ENCODE data around the gene AUP1. TPM values are rescaled to one million over a fixed set of nuclear protein-coding genes. Genes with fewer than 3 reads are reported as not detected.

The AUP1 gene
- total and polyA plus RNA-seq, 2 experiments from 2014 or later = 98.7 to 105 TPM

DNA sequence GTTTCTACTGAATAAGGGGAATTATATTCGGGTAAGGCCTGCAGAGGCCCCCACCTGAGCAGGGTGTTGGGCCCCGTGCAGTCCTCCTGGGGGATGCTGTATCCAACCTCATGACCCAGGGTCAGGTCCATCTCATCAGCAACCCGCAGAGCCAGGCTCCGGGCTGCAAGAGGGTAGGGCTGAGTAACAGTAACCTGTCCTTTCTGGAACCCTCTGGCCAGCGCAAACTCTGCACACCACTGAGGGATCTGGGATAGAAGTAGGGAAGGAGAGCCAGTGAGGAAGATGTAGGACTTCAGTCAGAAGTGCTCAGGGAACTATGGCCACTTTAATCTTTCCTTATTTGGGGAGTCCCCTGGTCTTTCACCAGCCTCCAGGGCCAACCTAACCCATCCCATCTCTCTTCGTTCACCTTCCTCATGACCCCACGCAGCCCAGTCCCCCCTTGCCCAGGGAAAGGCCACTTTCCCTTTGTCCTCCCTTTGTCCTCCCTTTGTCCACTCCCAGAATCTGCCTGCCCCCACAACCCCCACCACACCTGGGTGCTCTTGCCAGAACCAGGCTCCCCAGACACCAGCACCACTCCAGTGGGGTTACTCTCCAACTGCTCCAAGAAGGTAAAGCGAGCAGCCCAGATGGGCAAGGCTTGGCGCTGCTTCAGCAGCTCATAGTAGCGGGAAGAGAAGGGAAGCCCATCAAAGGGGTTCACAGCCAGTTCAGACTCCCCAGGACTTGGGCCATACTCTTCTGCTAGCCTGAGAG lies 4.4 kb downstream of the AUP1 start:
- H3K36me3 Mint-ChIP-seq (ENCODE audit: low read depth) = peaks cover 32% of the 10 kb centered on the region
- Histone ChIP-seq H3K27ac (ENCODE audit: low read depth) (no peak overlapping the region), H3K79me2 (replicated peaks; ENCODE audit: insufficient read depth) (peaks cover 18% of the 10 kb centered on the region), H3K36me3 (ENCODE audit: insufficient read depth) (peaks cover 11% of the 10 kb centered on the region), H3K9me2 (ENCODE audit: insufficient read depth) (no peaks in the 10 kb centered on the region), H3F3A (replicated peaks; ENCODE audit: low read depth) (0 out of 2 replicates have a peak, but pooled peaks cover 10% of the 10 kb centered on the region), H3K4me1 (ENCODE audit: insufficient read depth) (peaks cover 7% of the 10 kb centered on the region; the same call in 1 of the 2 replicates), H4K20me1 (replicated peaks; ENCODE audit: insufficient read depth) (peaks cover 9% of the 10 kb centered on the region; the same call in 1 of the 2 replicates), H3K4me3 (no peak overlapping the region), H2AFZ (no peak overlapping the region), H3K4me2 (no peak overlapping the region), H3K27me3 (ENCODE audit: insufficient read depth) (peaks cover 30% of the 10 kb centered on the region)
- no peak overlapping the region for H3K4me3 Mint-ChIP-seq
- no peak for TF ChIP-seq NANOG (IDR thresholded peaks at IDR 0.05; ENCODE audit: borderline replicate concordance)
- TF ChIP-seq EZH2phosphoT487 (IDR thresholded peaks at IDR 0.05; ENCODE audit: unreplicated experiment) = no peak
- TF ChIP-seq, protein P1, sequence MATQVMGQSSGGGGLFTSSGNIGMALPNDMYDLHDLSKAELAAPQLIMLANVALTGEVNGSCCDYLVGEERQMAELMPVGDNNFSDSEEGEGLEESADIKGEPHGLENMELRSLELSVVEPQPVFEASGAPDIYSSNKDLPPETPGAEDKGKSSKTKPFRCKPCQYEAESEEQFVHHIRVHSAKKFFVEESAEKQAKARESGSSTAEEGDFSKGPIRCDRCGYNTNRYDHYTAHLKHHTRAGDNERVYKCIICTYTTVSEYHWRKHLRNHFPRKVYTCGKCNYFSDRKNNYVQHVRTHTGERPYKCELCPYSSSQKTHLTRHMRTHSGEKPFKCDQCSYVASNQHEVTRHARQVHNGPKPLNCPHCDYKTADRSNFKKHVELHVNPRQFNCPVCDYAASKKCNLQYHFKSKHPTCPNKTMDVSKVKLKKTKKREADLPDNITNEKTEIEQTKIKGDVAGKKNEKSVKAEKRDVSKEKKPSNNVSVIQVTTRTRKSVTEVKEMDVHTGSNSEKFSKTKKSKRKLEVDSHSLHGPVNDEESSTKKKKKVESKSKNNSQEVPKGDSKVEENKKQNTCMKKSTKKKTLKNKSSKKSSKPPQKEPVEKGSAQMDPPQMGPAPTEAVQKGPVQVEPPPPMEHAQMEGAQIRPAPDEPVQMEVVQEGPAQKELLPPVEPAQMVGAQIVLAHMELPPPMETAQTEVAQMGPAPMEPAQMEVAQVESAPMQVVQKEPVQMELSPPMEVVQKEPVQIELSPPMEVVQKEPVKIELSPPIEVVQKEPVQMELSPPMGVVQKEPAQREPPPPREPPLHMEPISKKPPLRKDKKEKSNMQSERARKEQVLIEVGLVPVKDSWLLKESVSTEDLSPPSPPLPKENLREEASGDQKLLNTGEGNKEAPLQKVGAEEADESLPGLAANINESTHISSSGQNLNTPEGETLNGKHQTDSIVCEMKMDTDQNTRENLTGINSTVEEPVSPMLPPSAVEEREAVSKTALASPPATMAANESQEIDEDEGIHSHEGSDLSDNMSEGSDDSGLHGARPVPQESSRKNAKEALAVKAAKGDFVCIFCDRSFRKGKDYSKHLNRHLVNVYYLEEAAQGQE (IDR thresholded peaks at IDR 0.05; ENCODE audit: unreplicated experiment) = no peak
- TF ChIP-seq POLR2AphosphoS5 (IDR thresholded peaks at IDR 0.05; ENCODE audit: low read depth) = no peak
- no peak for TF ChIP-seq CTCF (conservative IDR thresholded peaks at IDR 0.05; ENCODE audit: low read depth in 2 of 2)
- no peak for TF ChIP-seq JUNB (IDR thresholded peaks at IDR 0.05; ENCODE audit: unreplicated experiment)
- no peak for TF ChIP-seq CREB1 (CRISPR knock-in tag; IDR thresholded peaks at IDR 0.05; ENCODE audit: low read depth)
- TF ChIP-seq EZH2 (IDR thresholded peaks at IDR 0.05; ENCODE audit: low read depth, unreplicated experiment) = no peak
- no peak for TF ChIP-seq ZNF114 (CRISPR knock-in tag; IDR thresholded peaks at IDR 0.05)
- TF ChIP-seq, protein P2, sequence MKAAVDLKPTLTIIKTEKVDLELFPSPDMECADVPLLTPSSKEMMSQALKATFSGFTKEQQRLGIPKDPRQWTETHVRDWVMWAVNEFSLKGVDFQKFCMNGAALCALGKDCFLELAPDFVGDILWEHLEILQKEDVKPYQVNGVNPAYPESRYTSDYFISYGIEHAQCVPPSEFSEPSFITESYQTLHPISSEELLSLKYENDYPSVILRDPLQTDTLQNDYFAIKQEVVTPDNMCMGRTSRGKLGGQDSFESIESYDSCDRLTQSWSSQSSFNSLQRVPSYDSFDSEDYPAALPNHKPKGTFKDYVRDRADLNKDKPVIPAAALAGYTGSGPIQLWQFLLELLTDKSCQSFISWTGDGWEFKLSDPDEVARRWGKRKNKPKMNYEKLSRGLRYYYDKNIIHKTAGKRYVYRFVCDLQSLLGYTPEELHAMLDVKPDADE (IDR thresholded peaks at IDR 0.05) = no peak
- TF ChIP-seq, protein P3, sequence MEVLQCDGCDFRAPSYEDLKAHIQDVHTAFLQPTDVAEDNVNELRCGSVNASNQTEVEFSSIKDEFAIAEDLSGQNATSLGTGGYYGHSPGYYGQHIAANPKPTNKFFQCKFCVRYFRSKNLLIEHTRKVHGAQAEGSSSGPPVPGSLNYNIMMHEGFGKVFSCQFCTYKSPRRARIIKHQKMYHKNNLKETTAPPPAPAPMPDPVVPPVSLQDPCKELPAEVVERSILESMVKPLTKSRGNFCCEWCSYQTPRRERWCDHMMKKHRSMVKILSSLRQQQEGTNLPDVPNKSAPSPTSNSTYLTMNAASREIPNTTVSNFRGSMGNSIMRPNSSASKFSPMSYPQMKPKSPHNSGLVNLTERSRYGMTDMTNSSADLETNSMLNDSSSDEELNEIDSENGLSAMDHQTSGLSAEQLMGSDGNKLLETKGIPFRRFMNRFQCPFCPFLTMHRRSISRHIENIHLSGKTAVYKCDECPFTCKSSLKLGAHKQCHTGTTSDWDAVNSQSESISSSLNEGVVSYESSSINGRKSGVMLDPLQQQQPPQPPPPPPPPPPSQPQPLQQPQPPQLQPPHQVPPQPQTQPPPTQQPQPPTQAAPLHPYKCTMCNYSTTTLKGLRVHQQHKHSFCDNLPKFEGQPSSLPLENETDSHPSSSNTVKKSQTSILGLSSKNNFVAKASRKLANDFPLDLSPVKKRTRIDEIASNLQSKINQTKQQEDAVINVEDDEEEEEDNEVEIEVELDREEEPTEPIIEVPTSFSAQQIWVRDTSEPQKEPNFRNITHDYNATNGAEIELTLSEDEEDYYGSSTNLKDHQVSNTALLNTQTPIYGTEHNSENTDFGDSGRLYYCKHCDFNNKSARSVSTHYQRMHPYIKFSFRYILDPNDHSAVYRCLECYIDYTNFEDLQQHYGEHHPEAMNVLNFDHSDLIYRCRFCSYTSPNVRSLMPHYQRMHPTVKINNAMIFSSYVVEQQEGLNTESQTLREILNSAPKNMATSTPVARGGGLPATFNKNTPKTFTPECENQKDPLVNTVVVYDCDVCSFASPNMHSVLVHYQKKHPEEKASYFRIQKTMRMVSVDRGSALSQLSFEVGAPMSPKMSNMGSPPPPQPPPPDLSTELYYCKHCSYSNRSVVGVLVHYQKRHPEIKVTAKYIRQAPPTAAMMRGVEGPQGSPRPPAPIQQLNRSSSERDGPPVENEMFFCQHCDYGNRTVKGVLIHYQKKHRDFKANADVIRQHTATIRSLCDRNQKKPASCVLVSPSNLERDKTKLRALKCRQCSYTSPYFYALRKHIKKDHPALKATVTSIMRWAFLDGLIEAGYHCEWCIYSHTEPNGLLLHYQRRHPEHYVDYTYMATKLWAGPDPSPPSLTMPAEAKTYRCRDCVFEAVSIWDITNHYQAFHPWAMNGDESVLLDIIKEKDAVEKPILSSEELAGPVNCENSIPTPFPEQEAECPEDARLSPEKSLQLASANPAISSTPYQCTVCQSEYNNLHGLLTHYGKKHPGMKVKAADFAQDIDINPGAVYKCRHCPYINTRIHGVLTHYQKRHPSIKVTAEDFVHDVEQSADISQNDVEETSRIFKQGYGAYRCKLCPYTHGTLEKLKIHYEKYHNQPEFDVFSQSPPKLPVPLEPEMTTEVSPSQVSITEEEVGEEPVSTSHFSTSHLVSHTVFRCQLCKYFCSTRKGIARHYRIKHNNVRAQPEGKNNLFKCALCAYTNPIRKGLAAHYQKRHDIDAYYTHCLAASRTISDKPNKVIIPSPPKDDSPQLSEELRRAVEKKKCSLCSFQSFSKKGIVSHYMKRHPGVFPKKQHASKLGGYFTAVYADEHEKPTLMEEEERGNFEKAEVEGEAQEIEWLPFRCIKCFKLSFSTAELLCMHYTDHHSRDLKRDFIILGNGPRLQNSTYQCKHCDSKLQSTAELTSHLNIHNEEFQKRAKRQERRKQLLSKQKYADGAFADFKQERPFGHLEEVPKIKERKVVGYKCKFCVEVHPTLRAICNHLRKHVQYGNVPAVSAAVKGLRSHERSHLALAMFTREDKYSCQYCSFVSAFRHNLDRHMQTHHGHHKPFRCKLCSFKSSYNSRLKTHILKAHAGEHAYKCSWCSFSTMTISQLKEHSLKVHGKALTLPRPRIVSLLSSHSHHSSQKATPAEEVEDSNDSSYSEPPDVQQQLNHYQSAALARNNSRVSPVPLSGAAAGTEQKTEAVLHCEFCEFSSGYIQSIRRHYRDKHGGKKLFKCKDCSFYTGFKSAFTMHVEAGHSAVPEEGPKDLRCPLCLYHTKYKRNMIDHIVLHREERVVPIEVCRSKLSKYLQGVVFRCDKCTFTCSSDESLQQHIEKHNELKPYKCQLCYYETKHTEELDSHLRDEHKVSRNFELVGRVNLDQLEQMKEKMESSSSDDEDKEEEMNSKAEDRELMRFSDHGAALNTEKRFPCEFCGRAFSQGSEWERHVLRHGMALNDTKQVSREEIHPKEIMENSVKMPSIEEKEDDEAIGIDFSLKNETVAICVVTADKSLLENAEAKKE (CRISPR knock-in tag; IDR thresholded peaks at IDR 0.05) = no peak
- no peak for TF ChIP-seq ZNF331 (CRISPR knock-in tag; IDR thresholded peaks at IDR 0.05; ENCODE audit: low read depth)
- TF ChIP-seq STAT1 (IDR thresholded peaks at IDR 0.05; ENCODE audit: unreplicated experiment) = no peak
- peaks cover 14% of the 10 kb centered on the region for H3K4me1 Mint-ChIP-seq
- no peak overlapping the region for H3K27ac Mint-ChIP-seq
- H3K27me3 Mint-ChIP-seq (ENCODE audit: insufficient read depth, low read depth, poor library complexity) = peaks cover 33% of the 10 kb centered on the region
- ATAC-seq (no peak), DNase-seq (ENCODE audit: low spot score) (no peak)
- no peaks in the 10 kb centered on the region for H3K9me3 Mint-ChIP-seq
